HepG2 (cell line): ENCODE measurements around the gene IL1RAPL2.

Experiments
- JUND ChIP-seq: sonication (generic); formaldehyde crosslinking; IDR thresholded peaks from 2 replicates; pipeline ENCODE4 v1.8.0; 2022; ENCODE audit warnings: mild to moderate bottlenecking, missing genetic modification reagents
- PCBP1 ChIP-seq: fragments of 200-400 bp; formaldehyde crosslinking; IDR thresholded peaks from 2 replicates; pipeline ENCODE4 v1.6.1; 2017; ENCODE audit warnings: mild to moderate bottlenecking, low read depth, low read length, borderline replicate concordance
- POLR2A ChIP-seq, 2 experiments: IDR thresholded peaks; 2 replicates each; pipeline ENCODE4 v1.6.1; 2011; ENCODE audit warnings: low read depth in 2 of 2, low read length in 2 of 2, mild to moderate bottlenecking in 1 of 2, moderate library complexity in 1 of 2; ENCODE audit not compliant: insufficient read depth in 1 of 2
- RFX1 ChIP-seq: fragments of 450-650 bp; IDR thresholded peaks from 2 replicates; pipeline ENCODE4 v1.6.1; 2017
- SP1 ChIP-seq, 2 experiments: fragments of 450-650 bp in 1 of 2; sonication (generic) in 1 of 2; formaldehyde crosslinking in 1 of 2; IDR thresholded peaks; 2 replicates each; pipeline versions ENCODE4 v1.4.0 to v1.6.1; 2016 to 2020; ENCODE audit warnings: missing genetic modification reagents in 1 of 2
- ZBTB7B ChIP-seq: sonication (generic); formaldehyde crosslinking; IDR thresholded peaks from 2 replicates; pipeline ENCODE4 v1.4.0; 2020; ENCODE audit warnings: missing genetic modification reagents
- ZNF432 ChIP-seq: sonication (generic); formaldehyde crosslinking; IDR thresholded peaks from 2 replicates; pipeline ENCODE4 v1.5.0; 2020; ENCODE audit warnings: missing genetic modification reagents, mild to moderate bottlenecking, borderline replicate concordance
- TF ChIP-seq, protein P1 (sequence below): sonication (generic); formaldehyde crosslinking; IDR thresholded peaks from 2 replicates; pipeline ENCODE4 v1.4.0; 2020; ENCODE audit warnings: missing genetic modification reagents
- TF ChIP-seq, protein P2 (sequence below): sonication (generic); formaldehyde crosslinking; IDR thresholded peaks from 2 replicates; pipeline ENCODE4 v1.8.0; 2022; ENCODE audit warnings: mild to moderate bottlenecking, missing genetic modification reagents; ENCODE audit not compliant: insufficient replicate concordance

DNA sequence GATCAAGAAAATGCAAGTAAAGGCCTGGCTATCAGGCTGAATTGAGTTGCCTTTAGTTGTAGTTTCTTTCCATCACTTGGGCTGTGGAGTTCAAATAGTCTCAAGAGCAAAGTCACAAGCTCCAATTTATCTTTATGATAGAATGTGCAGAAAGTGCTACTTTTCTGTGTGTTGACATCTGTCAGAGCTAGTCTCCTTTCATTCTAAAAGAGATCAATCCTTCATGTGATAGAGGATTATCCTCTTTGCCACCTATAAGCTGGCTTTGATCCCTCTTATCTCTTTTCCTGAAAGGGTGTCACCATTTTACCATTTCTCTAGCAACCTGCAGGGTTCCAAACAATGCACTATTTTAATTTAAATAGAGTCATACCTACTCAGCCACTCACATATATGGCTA, 429.5 kb downstream of the IL1RAPL2 start:
- no peak for TF ChIP-seq JUND (CRISPR knock-in tag)
- TF ChIP-seq, protein P1, sequence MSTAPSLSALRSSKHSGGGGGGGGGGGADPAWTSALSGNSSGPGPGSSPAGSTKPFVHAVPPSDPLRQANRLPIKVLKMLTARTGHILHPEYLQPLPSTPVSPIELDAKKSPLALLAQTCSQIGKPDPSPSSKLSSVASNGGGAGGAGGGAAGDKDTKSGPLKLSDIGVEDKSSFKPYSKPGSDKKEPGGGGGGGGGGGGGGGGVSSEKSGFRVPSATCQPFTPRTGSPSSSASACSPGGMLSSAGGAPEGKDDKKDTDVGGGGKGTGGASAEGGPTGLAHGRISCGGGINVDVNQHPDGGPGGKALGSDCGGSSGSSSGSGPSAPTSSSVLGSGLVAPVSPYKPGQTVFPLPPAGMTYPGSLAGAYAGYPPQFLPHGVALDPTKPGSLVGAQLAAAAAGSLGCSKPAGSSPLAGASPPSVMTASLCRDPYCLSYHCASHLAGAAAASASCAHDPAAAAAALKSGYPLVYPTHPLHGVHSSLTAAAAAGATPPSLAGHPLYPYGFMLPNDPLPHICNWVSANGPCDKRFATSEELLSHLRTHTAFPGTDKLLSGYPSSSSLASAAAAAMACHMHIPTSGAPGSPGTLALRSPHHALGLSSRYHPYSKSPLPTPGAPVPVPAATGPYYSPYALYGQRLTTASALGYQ: no peak
- TF ChIP-seq, protein P2, sequence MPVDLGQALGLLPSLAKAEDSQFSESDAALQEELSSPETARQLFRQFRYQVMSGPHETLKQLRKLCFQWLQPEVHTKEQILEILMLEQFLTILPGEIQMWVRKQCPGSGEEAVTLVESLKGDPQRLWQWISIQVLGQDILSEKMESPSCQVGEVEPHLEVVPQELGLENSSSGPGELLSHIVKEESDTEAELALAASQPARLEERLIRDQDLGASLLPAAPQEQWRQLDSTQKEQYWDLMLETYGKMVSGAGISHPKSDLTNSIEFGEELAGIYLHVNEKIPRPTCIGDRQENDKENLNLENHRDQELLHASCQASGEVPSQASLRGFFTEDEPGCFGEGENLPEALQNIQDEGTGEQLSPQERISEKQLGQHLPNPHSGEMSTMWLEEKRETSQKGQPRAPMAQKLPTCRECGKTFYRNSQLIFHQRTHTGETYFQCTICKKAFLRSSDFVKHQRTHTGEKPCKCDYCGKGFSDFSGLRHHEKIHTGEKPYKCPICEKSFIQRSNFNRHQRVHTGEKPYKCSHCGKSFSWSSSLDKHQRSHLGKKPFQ (CRISPR knock-in tag): no peak
- no peak for TF ChIP-seq POLR2A (IDR thresholded peaks at IDR 0.05; ENCODE audit: insufficient read depth in 1 of 2, low read depth in 2 of 2, low read length in 2 of 2)
- no peak for TF ChIP-seq ZBTB7B (CRISPR knock-in tag)
- TF ChIP-seq PCBP1: no peak
- TF ChIP-seq ZNF432 (CRISPR knock-in tag): no peak
- no peak for TF ChIP-seq RFX1
- TF ChIP-seq SP1 (IDR thresholded peaks at IDR 0.05): no peak
- TF ChIP-seq SP1 (CRISPR knock-in tag; IDR thresholded peaks at IDR 0.05): no peak
